ENCODE data around the gene GDPD2. TPM values are rescaled to one million over a fixed set of nuclear protein-coding genes. Genes with fewer than 3 reads are reported as not detected.
"Not testable (repeated sequence)": the region's sequence is repeated elsewhere in the genome, so short reads cannot be mapped to it uniquely, and the experiment has no call there.

The GDPD2 gene
- polyA plus RNA-seq, 2 of the 4 experiments (the other 2 are of a cell fraction), result 0.04 to 0.12 TPM

- ChIA-PET CTCF (no interaction called here), POLR2A (no interaction called here)
- DNase-seq (ENCODE audit: low read depth in 1 of 2, low spot score in 1 of 2) (peak in 1 of 2 experiments; percentile 2), ATAC-seq (no peak), FAIRE-seq (peak; percentile 39)
- TF ChIP-seq JUNB (IDR thresholded peaks at IDR 0.05), result no peak
- no peak for TF ChIP-seq HES2 (IDR thresholded peaks at IDR 0.05)
- no peak for TF ChIP-seq ZNF302 (CRISPR knock-in tag; IDR thresholded peaks at IDR 0.05)
- no peak for TF ChIP-seq HEYL (CRISPR knock-in tag; IDR thresholded peaks at IDR 0.05)
- TF ChIP-seq HOXA7 (CRISPR knock-in tag; IDR thresholded peaks at IDR 0.05), result no peak
- no peak for TF ChIP-seq CEBPB (IDR thresholded peaks at IDR 0.05)
- Histone ChIP-seq H3K27ac (no peak overlapping the region), H3K4me1 (no peaks in the 10 kb centered on the region), H3K4me3 (no peak overlapping the region), H3K9me3 (no peaks in the 10 kb centered on the region), H3K4me2 (no peak overlapping the region)
- 91% methylated on average over 4 of the region's 4 CpGs for WGBS (ENCODE audit: missing lambda C conversion rate)
These were observed 24.2 kb upstream of the GDPD2 start for GRCh38 chrX:70398899-70399298.

- H3K27ac ChIP-seq; ATAC-seq; H3K9me3 ChIP-seq; H3K4me3 ChIP-seq; H3K4me1 ChIP-seq; DNase-seq (ENCODE audit: low read depth in 1 of 2, low spot score in 1 of 2); FAIRE-seq; H3K4me2 ChIP-seq; POLR2A ChIA-PET: not testable (repeated sequence)
- CTCF ChIA-PET, result interaction anchor here (0.9 kb wide), 1 partner anchor 13 kb away, joined by 3 read pairs; no protein-coding TSS in a partner anchor
- WGBS (ENCODE audit: missing lambda C conversion rate), result 100% methylated on average over 1 of the region's 3 CpGs
These were observed 22.9 kb upstream of the GDPD2 start for GRCh38 chrX:70400181-70400580.

- TF ChIP-seq RCOR1 (IDR thresholded peaks at IDR 0.05; ENCODE audit: low read depth, low read length), result no peak
- TF ChIP-seq TP53 (CRISPR knock-in tag; IDR thresholded peaks at IDR 0.05), result no peak
- no peak for TF ChIP-seq MAZ (IDR thresholded peaks at IDR 0.05; ENCODE audit: borderline replicate concordance, low read depth, low read length)
- TF ChIP-seq CHD4 (IDR thresholded peaks at IDR 0.05; ENCODE audit: borderline replicate concordance), result no peak
- no peak for TF ChIP-seq EP300 (IDR thresholded peaks at IDR 0.05)
- no peak for TF ChIP-seq CBX8 (IDR thresholded peaks at IDR 0.05)
- TF ChIP-seq NR3C1 (IDR thresholded peaks at IDR 0.05), result no peak
- TF ChIP-seq NPAS2 (CRISPR knock-in tag; IDR thresholded peaks at IDR 0.05; ENCODE audit: borderline replicate concordance), result no peak
- TF ChIP-seq EHF (CRISPR knock-in tag; IDR thresholded peaks at IDR 0.05), result no peak
- TF ChIP-seq EHMT2 (IDR thresholded peaks at IDR 0.05; ENCODE audit: low read depth), result no peak
- TF ChIP-seq RNF2 (IDR thresholded peaks at IDR 0.05; ENCODE audit: borderline replicate concordance, low read depth), result no peak
- no peak for TF ChIP-seq FOSB (CRISPR knock-in tag; IDR thresholded peaks at IDR 0.05)
- TF ChIP-seq RAD21 (conservative IDR thresholded peaks at IDR 0.05 in 1 of 2, IDR thresholded peaks at IDR 0.05 in 1 of 2), result no peak
- TF ChIP-seq HES2 (IDR thresholded peaks at IDR 0.05), result no peak
- no peak for TF ChIP-seq ZNF302 (CRISPR knock-in tag; IDR thresholded peaks at IDR 0.05)
- TF ChIP-seq SREBF2 (IDR thresholded peaks at IDR 0.05), result no peak
- TF ChIP-seq MAX (IDR thresholded peaks at IDR 0.05), result no peak
- no peak for TF ChIP-seq JUNB (IDR thresholded peaks at IDR 0.05)
- no peak for TF ChIP-seq KDM1A (IDR thresholded peaks at IDR 0.05; ENCODE audit: low read depth)
- TF ChIP-seq SMC3 (IDR thresholded peaks at IDR 0.05), result no peak
- H3K4me2 ChIP-seq, result no peak overlapping the region
- ATAC-seq (no peak), DNase-seq (ENCODE audit: low read depth in 1 of 2, low spot score in 1 of 2) (no peak), FAIRE-seq (no peak)
- H3K27ac ChIP-seq, result no peak overlapping the region
- H3K4me1 ChIP-seq, result no peaks in the 10 kb centered on the region
- no peaks in the 10 kb centered on the region for H3K9me3 ChIP-seq
- WGBS (ENCODE audit: missing lambda C conversion rate), result 88% methylated on average over 2 of the region's 2 CpGs
- no peak overlapping the region for H3K4me3 ChIP-seq
- ChIA-PET CTCF (no interaction called here), POLR2A (no interaction called here)
These were observed 20.4 kb upstream of the GDPD2 start for GRCh38 chrX:70402721-70403120.

- ChIA-PET CTCF (interaction anchor here (0.6 kb wide), 2 partner anchors 7 to 28 kb away, joined by 3 read pairs; no protein-coding TSS in a partner anchor), POLR2A (no interaction called here)
- H3K4me3 ChIP-seq, result no peak overlapping the region
- no peaks in the 10 kb centered on the region for H3K9me3 ChIP-seq
- WGBS (ENCODE audit: missing lambda C conversion rate), result 100% methylated on average over 1 of the region's 1 CpG
- H3K27ac ChIP-seq, result no peak overlapping the region
- no peaks in the 10 kb centered on the region for H3K4me1 ChIP-seq
- no peak for DNase-seq (ENCODE audit: low read depth in 1 of 2, low spot score in 1 of 2)
- no peak for FAIRE-seq
- no peak overlapping the region for H3K4me2 ChIP-seq
- TF ChIP-seq FOSB (CRISPR knock-in tag; IDR thresholded peaks at IDR 0.05), result no peak
- no peak for TF ChIP-seq RAD21 (conservative IDR thresholded peaks at IDR 0.05 in 1 of 2, IDR thresholded peaks at IDR 0.05 in 1 of 2)
- TF ChIP-seq NFE2L2 (conservative IDR thresholded peaks at IDR 0.05; ENCODE audit: low read length), result no peak
- no peak for TF ChIP-seq NR3C1 (IDR thresholded peaks at IDR 0.05)
- ATAC-seq, result no peak
These were observed 18.1 kb upstream of the GDPD2 start for GRCh38 chrX:70405003-70405402.

Data from A549 (cell line).